NCI-H345 treated with DMSO at 0.1 percent for 48 hours (cell line): ENCODE results near the gene FAM72B.
"Not testable (repeated sequence)": the region's sequence is repeated elsewhere in the genome, so short reads cannot be mapped to it uniquely, and the experiment has no call there.

Source experiments
- DNase-seq: peaks from one replicate; lab custom pipeline; 2025; ENCODE audit not compliant: unreplicated experiment; lab: John Stamatoyannopoulos, UW

The FAM72B gene

GRCh38 chr1:121155671-121156358 lies 28.3 kb downstream of the FAM72B start:
- not testable (repeated sequence) for DNase-seq

- not testable (repeated sequence) for DNase-seq
These were observed 29.3 kb downstream of the FAM72B start for GRCh38 chr1:121154811-121155210.

DNA sequence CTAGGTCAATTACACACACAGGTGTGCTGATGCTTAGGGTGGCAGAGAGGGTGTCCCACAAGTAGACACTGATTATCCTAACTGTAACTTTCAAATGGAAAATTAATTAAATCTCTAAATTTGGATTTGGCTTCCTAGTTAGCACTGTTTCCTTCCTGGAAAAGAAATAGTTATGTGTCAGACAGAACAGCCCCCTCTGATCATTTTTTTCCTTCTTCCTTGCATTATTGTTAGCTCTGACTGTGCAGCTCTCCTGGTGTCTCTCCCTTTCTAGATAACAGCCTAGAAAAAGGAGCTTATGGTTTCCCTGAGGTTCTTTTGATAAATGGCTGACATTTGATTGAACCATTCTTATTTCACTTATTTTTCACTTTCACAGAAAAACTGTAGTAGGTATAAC lies 31.4 kb downstream of the FAM72B start:
- not testable (repeated sequence) for DNase-seq

GRCh38 chr1:121151294-121151693 lies 32.8 kb downstream of the FAM72B start:
- DNase-seq: not testable (repeated sequence)

DNA sequence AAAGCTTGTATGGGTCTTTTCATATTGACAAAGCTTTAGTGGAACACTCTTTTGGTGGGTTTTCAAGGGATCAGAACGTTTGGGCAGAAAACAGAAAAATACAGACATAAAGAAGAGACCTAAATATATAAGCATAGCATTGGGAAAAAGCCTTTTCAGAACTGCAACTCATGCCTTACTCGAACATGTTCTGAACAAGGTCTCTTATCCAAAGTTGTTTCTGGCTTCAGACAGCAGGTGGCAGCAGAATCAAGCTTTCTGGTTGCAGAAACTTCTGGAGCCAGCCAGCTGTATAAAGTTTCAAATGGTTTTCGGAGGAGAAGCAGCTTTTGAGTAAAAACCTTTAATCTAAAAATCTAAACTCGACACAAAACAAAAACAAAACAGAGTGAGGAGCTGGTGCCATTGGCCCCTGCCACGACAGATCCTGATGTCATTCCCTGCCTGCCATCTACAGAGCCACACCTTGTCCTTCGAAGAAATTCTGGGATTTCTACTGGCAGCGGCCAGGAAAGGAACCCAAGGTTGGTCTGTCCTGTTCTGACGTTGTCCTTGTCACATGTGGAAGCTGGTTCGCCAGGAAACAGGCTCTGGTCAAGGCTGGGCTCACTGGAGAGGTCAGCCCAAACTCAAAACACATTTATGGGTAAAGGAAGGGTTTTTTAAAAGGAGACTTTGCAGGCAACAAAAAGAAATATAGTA lies 35.5 kb downstream of the FAM72B start:
- DNase-seq: not testable (repeated sequence)

- not testable (repeated sequence) for DNase-seq
These were observed 43.7 kb downstream of the FAM72B start for GRCh38 chr1:121140393-121140792.

DNA sequence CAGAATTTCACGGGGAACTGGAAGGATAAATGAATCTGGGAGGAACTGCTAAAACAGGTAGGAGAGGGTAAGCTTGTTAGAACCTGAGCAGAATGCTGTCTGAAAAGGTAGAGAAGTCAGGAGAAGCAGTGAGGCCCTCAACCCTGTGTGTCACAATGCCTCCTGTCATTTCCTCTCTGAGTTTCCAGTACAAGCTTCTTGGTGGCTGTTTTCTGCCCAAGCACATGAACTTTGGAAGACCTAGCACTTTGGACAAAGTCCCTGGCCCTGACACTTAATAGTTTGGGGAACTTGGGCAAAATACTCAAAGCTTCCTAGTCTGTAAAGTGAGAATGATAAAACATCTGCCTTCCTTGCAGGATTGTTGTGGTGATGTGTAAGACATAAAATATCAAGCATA lies 52.6 kb downstream of the FAM72B start:
- DNase-seq: not testable (repeated sequence)

- DNase-seq: not testable (repeated sequence)
These were observed 65.7 kb downstream of the FAM72B start for GRCh38 chr1:121118480-121118824.
